GM21381 (cell line): Measurements from ENCODE around the gene SH3D19.
"Not testable (repeated sequence)": the region's sequence is repeated elsewhere in the genome, so short reads cannot be mapped to it uniquely, and the experiment has no call there.

Source experiments
- ATAC-seq: cut with Tn5 transposase; IDR thresholded peaks from one replicate; pipeline ENCODE4 v1.9.1; 2021; ENCODE audit warnings: mild to moderate bottlenecking, moderate library complexity; ENCODE audit not compliant: unreplicated experiment

Gene SH3D19

DNA sequence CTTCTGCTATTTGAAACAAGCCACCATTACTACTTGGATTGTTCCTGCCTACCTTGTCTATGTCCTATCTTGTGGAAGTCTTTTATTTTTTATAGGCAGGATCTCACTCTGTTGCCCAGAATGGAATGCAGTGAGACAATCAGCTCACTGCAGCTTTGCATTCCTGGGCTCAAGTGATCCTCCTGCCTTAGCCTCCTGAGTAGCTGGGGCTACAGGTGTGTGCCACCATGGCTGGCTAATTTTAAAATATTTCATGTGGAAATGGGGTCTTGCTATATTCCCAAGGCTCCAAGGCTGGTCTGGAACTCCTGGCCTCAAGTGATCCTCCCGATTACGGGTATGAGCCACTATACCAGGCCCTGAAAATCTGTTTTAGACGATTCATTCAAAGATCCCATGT is 218.3 kb downstream of the SH3D19 start:
- ATAC-seq, result no peak

DNA sequence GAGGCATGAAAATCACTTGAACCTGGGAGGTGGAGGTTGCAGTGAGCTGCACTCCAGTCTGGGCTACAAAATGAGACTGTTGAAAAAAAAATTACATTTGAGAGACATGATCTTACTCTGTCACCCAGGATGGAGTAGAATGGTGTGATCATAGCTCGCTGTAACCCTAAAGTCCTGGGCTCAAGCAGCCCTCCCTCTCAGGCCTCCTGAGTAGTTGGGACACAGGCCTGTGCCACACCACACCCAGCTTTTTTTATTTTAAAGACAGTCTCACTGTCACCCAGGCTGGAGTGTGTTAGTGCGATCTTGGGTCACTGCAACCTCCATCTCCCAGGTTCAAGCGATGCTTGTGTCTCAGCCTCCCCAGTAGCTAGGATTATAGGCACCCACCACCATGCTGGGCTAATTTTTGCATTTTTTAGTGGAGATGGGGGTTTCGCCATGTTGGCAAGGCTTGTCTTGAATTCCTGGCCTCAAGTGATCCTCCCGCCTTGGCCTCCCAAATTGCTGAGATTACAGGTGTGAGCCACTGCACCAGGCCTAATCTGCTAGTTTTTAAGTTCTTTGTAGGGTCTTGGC is 219.9 kb downstream of the SH3D19 start:
- ATAC-seq, result no peak

DNA sequence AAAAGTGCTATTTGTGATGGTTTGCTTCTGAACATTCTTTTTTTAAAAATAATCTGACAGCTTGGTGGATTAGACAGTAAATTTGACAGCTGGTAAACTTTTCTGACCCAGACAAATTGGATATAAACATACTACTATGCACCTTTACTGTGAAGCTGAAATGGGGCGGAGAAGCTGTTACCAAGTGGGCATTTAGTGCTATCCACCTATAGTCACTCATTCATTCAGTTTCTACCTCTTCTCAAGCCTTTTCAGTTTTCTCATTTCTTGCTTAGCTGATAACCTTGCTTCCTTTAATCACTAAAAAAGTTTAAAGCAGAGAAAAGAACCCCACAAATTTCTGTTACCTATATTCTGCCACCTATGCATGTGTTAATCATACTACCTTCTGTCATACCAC is 220.8 kb downstream of the SH3D19 start:
- no peak for ATAC-seq

DNA sequence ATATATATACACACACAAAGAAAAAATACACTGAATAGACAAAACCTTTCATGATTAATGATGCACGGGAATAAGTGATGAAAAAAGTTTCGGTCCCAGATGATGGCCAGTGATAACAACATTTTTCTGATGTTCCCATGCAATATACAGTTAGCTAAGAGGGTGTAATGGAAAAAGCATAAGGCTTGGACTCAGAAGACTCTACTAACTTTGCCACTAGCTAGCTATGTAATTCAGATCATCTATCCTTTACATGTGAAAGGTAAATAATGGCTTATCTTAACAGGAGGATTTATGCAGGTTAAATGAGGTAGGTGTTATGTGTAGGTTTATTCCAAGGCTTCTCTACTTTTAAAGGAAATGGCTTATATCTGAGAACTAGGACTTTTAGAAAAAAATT is 221.6 kb downstream of the SH3D19 start:
- ATAC-seq, result no peak

DNA sequence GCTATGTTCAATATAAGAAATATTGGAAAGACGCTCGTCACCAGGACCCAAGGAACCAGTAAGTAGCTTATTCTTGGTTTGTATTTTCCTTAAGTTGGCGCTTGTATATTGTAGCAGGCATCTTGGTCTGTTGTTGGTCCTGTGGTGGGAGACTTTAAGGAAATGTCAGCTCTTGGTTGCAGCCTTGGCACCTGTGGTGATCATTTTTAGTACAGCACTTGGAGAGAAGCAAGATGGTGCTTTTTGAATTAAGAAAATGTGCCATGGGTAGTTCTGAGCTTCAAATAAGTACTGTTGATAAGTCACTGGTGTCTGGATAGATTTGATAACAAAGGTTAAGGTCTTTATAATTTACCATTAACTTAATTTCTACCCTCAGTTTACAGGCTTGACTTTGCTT is 224.9 kb downstream of the SH3D19 start:
- ATAC-seq, result no peak

DNA sequence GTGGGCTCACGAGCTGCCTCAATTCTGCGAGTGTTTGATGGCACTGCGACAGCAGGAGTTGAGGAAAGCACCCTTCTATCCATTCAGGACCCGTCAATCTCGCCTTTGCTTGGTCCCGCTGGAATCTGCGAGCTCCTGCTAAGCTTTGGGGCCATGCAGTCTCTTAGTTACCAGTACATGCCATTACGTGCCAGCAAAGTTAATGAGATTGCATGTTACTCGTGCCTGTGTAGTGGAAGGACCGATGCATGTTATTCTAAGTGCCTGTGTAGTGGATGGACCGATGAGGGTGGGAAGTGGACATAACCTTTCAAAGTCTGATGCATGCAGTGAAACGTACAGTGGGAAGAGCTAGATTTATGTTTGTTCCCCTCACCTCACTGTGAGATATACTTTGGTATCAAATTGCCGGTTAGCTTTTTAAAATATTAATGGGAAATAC is 225.4 kb downstream of the SH3D19 start:
- ATAC-seq, result no peak

DNA sequence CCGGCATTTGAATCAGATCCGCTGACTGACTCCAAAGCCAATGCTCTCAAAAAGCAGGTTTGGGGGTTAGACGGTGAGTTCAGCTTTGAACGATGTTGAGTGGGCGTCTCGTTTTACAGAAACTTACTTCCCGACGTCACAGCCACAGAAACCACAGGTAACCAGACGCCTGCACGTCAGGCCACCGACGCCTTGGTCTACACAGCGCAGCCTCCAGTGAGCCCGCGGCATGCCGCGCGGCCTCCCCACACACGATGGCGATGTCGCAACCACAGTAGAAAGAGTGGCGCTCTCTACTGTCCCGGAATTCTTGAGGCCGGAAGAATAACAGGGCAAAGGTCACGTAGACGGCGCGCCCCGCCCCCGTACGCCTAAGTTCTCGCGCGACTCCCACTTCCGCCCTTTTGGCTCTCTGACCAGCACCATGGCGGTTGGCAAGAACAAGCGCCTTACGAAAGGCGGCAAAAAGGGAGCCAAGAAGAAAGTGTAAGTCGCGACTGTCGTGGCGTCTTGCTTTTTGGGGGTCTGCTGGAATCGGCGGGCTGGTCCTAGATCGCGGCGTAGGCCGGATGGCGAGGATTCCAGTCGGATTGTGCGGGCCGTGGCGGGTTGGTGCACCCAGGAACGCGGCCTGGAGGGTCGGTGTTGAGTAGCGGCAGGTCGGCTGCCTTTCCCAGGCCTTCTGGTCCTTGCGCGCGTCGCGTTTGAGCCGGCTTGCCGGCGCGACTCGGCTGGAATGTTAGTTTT is 226.0 kb downstream of the SH3D19 start, which contains the start of gene RPS3A:
Gene RPS3A (plus strand): TSS at position 400 of the 747 bp plus-strand sequence. CDS start 25 bp downstream, at position 425.
- ATAC-seq, result peak; percentile 93

DNA sequence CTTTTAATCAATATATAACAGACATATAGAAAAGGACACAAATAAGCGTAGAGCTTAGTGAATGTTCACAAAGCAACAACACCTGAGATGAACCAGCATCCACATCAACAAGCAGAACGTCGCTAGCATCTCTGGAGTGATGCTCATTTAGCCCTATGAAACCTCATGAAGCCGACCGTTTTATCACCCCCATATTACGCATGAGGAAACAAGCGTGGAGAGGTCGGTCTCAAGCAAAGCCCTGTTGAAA is 226.5 kb downstream of the SH3D19 start:
- ATAC-seq, result no peak

DNA sequence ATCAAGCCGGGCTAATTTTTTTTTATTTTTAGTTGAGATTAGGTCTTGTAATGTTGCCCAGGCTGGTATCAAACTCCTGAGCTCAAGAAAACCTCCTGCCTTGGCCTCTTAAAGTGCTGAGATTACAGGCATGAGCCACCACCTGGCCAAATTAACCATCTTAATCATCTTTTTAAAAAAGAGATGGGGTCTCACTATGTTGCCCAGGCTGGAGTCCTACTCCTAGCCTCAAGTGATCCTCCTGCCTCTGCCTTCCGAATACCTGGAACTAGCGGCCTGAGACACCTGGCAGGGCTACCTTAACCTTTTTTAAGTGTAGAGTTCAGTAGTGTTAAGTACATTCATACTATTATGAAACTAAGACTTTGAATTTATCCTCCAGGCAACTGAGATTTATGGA is 227.6 kb downstream of the SH3D19 start:
- ATAC-seq, result no peak

DNA sequence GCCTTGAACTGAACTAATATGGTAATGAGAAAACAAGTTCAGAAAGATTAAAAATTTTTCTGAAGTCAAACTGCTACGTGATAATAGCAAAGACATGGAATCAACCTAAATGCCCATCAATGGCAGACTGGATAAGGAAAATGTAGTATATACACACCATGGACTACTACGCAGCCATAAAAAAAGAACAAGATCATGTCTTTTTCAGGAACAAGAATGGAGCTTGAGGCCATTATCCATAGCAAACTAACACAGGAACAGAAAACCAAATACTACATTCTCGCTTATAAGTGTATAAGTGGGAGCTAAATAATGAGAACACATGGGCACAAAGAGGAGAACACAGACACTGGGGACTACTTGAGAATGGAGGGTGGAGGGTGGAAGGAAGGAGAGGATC is 230.3 kb downstream of the SH3D19 start:
- ATAC-seq, result no peak

DNA sequence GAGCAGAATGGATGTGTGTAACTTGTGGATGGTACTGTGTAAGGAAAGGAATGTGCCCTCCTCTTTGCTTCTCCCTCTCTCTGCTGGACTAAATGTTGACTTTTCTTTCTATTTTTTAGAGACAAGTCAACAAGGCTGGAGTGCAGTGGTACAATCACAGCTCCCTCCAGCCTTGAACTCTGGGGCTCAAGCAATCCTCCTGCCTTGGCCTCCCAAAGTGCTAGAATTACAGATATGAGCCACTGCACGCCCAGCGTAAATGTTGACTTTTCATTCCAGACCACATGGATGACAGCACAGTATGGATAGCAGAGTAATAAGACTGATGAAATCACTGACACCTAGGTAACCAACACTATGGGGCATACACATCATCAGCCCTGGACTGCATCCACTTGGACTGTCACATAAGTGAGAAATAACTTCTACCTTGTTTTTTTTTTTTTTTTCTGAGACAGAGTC is 231.1 kb downstream of the SH3D19 start:
- ATAC-seq, result no peak

DNA sequence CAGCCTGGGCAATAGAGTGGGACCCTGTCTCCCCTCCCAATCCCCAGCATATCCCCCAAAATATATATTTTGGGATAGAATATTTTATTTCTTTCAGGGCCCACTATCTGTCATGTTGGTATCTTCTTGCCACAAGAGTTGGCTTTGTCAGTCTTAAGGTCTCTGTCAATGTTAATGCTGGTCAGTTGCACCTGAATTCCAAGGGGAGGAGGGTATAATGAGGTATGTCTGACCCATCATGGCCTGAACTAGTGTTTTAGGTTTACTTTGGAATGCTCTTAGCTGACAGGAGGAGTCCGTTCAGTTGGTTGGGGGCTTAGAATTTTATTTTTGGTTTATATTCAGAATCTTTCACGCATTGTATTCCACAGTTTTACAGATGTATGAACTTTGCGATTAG is 232.2 kb downstream of the SH3D19 start:
- ATAC-seq, result no peak

DNA sequence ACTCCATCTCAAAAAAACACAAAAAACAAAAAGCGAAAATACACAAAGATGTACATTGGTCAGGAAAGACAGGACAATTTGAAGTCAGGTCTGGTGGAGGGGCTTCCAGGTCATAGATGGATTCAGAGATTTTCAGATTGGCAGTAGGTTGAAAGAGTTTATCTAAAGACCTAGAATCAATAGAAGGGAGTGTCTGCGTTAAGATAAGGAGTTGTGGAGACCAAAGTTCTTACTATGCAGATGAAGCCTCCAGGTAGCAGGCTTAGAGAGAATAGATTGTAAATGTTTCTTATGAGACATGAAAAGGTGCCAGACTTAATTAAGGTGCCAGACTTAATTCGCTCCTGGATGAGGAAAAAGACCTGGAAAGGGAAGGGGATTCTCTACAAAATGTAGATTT is 232.9 kb downstream of the SH3D19 start:
- no peak for ATAC-seq

DNA sequence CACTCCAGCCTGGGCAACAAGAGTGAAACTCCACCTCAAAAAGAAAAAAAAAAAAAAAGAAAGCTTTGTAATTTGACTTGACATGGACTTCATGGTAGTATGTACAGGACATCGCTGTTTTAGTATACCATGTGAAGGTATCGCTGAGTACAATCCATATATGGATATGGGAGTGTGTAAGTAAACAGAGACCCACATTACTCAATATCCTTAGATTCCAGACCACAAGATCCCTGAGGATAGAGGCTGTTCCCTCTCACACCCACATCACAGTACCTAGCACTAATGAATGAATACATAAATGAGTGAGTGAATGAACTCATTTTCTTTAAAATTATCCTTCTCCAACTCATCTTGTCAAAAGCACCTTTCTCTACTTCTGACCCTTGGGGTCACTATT is 234.4 kb downstream of the SH3D19 start:
- ATAC-seq, result no peak

DNA sequence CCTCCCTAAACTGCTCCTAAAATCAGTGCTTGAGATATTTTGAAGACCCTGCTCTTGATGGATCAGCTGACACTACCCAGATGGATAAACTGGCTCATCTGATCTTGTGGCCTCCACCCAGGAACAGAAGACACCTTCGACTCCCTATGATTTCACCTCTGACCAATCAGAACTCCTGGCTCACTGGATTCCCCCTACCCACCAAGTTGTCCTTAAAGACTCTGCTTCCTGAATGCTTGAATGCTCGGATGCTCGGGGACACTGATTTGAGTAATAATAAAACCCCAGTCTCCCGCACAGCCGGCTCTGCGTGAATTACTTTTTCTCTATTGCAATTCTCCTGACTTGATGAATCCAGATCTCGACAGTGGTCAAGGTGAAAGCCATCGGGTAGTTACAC is 237.9 kb downstream of the SH3D19 start:
- ATAC-seq, result no peak

DNA sequence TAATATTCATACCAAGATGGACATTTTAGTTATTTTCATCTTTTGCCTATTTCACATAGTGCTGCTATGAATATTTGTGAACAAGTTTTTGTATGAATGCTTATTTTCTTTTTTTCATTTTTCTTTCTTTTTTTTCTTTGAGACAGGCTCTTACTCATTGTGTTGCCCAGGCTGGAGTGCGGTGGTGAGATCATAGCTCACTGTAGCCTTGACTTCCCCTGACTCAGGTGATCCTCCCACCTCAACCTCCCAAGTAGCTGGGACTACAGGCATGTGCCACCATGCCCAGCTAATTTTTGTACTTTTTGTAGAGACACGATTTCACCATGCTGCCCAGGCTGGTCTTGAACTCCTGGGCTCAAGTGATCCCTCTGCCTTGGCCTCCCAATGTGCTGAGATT is 247.4 kb downstream of the SH3D19 start:
- not testable (repeated sequence) for ATAC-seq

DNA sequence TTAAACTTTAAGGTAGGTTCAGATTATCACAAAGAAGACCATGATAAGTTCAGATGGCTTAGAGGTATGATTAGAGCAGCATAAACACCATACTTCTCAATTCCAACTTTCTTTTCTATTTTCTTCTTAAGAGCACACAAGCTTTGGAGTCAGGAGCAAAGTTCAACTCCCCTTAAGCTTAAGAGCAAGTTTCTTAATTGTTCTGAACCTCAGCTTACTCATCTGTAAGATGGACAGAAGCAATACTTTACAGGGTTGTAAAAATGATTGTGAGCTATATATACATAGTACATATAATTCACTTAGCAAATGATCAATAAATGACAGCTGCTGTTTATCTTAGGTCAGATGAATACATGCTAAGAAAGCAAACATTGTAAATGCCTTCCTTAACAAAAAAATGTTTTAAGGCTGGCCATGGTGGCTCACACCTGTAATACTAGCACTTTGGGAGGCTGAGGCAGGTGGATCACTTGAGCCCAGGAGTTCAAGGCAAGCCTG is 250.9 kb downstream of the SH3D19 start:
- ATAC-seq, result no peak
